Left ventricle myocardium superior (tissue), 1 donor: Measurements from ENCODE around the gene C16orf46. TPM values are rescaled to one million over a fixed set of nuclear protein-coding genes. Genes with fewer than 3 reads are reported as not detected.
"Not testable (repeated sequence)": the region's sequence is repeated elsewhere in the genome, so short reads cannot be mapped to it uniquely, and the experiment has no call there.

Experiments
- ATAC-seq: fragments of 200-7000 bp; cut with Tn5 transposase; one replicate; pipeline ENCODE4 v1.9.1; 2020; ENCODE audit warnings: mild to moderate bottlenecking, moderate library complexity
- DNase-seq: peaks from one replicate; pipeline ENCODE4 v3.0.0-alpha.2; 2020
- intact Hi-C: fragments of 100-400 bp; cut with micrococcal nuclease; formaldehyde crosslinking; loops from one replicate; pipeline ENCODE4 v1.11.0; 2022
- long read RNA-seq: library from polyadenylated mRNA; unstranded; transcript quantifications from one replicate; pipeline ENCODE4 v2.0.0, GENCODE V29; 2021
- total RNA-seq: library from RNA; stranded (reverse); fragmentation: NEBNext Ultra II Directional; extraction: Animal tissue kit (Norgen Biotek cat#: 25700); gene quantifications from one replicate; pipeline ENCODE4 v1.2.1, GENCODE V29; 2021
- donor health status: DM: no; HTN: yes; CAD: no; lungs with severe emphysema.

C16orf46 gene
- total RNA-seq: 0.69 TPM
- long read RNA-seq: 0 reads

- intact Hi-C loops: loop anchor here (5.0 kb wide), 1 partner anchor 70 kb away; the partner anchor contains the start of genes CENPN and CMC2
- ATAC-seq (peak; percentile 99), DNase-seq (peak; percentile 98)
Measured at GRCh38 chr16:81077076-81077940, at the start of gene C16orf46. TSS of gene C16orf46 (minus strand) at chr16:81077238. CDS start at chr16:81063955, 13,283 bp downstream.

- no peak for DNase-seq
- intact Hi-C loops: no loop called here
- no peak for ATAC-seq
Measured at GRCh38 chr16:81123092-81123852, 46.2 kb upstream of the C16orf46 start.

- DNase-seq: no peak
- intact Hi-C loops: no loop called here
- ATAC-seq: no peak
Measured at GRCh38 chr16:81121474-81121990, 44.5 kb upstream of the C16orf46 start.

- DNase-seq (no peak), ATAC-seq (no peak)
- intact Hi-C loops: no loop called here
Measured at GRCh38 chr16:81117436-81117835, 40.4 kb upstream of the C16orf46 start.

GRCh38 chr16:81116285-81116684 lies 39.2 kb upstream of the C16orf46 start:
- no peak for ATAC-seq
- intact Hi-C loops: no loop called here
- no peak for DNase-seq

- ATAC-seq: no peak
- intact Hi-C loops: no loop called here
- DNase-seq: no peak
Measured at GRCh38 chr16:81112453-81112852, 35.4 kb upstream of the C16orf46 start.

GRCh38 chr16:81109274-81109673 lies 32.2 kb upstream of the C16orf46 start:
- intact Hi-C loops, ATAC-seq, DNase-seq: not testable (repeated sequence)

GRCh38 chr16:81107511-81107910 lies 30.5 kb upstream of the C16orf46 start:
- DNase-seq: no peak
- no peak for ATAC-seq
- intact Hi-C loops: no loop called here

GRCh38 chr16:81106826-81107503 lies 29.9 kb upstream of the C16orf46 start:
- ATAC-seq (no peak), DNase-seq (no peak)
- intact Hi-C loops: no loop called here

- no peak for DNase-seq
- no peak for ATAC-seq
- intact Hi-C loops: no loop called here
Measured at GRCh38 chr16:81105946-81106345, 28.9 kb upstream of the C16orf46 start.

GRCh38 chr16:81101702-81102101 lies 24.7 kb upstream of the C16orf46 start:
- intact Hi-C loops: no loop called here
- DNase-seq: no peak
- ATAC-seq: no peak

- intact Hi-C loops: no loop called here
- ATAC-seq: no peak
- no peak for DNase-seq
Measured at GRCh38 chr16:81099958-81100357, 22.9 kb upstream of the C16orf46 start.

- DNase-seq: no peak
- intact Hi-C loops: no loop called here
- ATAC-seq: no peak
Measured at GRCh38 chr16:81097230-81097629, 20.2 kb upstream of the C16orf46 start.

GRCh38 chr16:81096715-81097208 lies 19.7 kb upstream of the C16orf46 start:
- ATAC-seq (no peak), DNase-seq (no peak)
- intact Hi-C loops: no loop called here

- intact Hi-C loops: no loop called here
- DNase-seq (peak; percentile 100), ATAC-seq (peak; percentile 99)
Measured at GRCh38 chr16:81095953-81096714, 19.1 kb upstream of the C16orf46 start, which contains the start of gene GCSH. TSS of gene GCSH (minus strand) at chr16:81096395. CDS start at chr16:81096278, 117 bp downstream.

GRCh38 chr16:81095653-81095952 lies 18.6 kb upstream of the C16orf46 start:
- no peak for DNase-seq
- no peak for ATAC-seq
- intact Hi-C loops: no loop called here

- intact Hi-C loops: no loop called here
- DNase-seq (no peak), ATAC-seq (no peak)
Measured at GRCh38 chr16:81094771-81095251, 17.8 kb upstream of the C16orf46 start.

- intact Hi-C loops: no loop called here
- no peak for ATAC-seq
- DNase-seq: no peak
Measured at GRCh38 chr16:81088836-81089235, 11.8 kb upstream of the C16orf46 start.

- DNase-seq (no peak), ATAC-seq (no peak)
- intact Hi-C loops: no loop called here
Measured at GRCh38 chr16:81081014-81081413, 4.0 kb upstream of the C16orf46 start.
